Measurements from ENCODE around the gene DIP2C. TPM values are rescaled to one million over a fixed set of nuclear protein-coding genes. Genes with fewer than 3 reads are reported as not detected.
"Not testable (repeated sequence)": the region's sequence is repeated elsewhere in the genome, so short reads cannot be mapped to it uniquely, and the experiment has no call there.

The DIP2C gene
- total and polyA plus RNA-seq, 2 donors from 2014 or later, result 6.2 to 22.6 TPM

DNA sequence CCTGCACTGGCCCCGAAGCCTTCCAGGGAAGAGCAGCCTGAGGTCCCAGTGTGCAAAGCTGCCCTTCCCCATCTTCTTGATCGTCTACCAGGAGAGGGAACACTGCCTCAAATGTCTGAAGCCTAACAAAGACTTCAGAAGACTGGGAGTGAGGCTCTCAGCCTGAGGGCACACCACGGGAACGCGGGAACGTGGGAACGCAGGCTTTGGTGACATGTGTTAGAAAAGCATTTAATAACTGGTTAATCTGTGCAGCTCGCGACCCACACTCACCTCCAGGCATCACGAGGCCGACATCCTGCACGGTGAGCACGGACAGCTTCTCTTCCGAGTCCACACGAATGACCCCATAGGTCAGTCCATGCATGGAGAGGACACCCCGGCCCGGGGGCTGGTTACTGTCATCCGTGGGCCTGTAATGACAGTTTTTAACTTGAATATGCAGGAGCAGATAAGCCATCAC, 320.2 kb downstream of the DIP2C start:
- intact Hi-C loops (cut with DNase I), result no loop called here

DNA sequence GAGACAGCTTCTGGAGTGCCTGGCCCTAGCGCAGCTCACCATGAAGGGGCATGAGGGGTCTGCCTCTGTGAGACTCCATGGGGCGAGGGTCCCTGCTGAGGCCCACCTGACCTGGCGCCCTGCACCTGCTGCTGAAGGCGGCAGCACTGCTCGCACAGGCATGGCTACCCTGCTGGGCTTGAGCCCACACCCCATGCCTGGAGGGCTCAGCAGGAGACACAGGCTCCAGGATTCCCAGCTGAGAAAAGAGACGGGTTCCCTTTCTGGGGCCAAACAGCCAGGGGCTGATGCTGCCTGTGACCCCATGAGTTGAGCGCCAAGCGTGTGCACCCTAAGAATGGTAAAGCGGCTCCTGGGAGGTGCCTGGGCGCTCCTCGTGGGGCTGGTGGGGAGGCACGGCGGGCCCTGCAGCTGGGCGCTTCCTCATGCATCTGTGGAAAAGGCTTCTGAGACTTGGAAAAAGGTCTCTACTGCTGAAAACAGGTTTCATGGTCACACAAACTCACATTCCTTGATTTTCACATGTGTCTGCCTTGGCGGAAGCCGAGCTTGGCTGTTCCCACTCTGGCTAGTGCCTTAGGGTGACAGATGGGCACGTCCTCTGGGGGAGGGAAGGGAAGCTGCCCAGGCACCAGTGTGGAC, 320.8 kb downstream of the DIP2C start:
- H3K4me3 ChIP-seq (ENCODE audit: low read length in 3 of 3), result no peak overlapping the region
- H3K27me3 ChIP-seq (ENCODE audit: control insufficient read depth, insufficient read depth, low read length), result no peaks in the 10 kb centered on the region
- DNase-seq (no peak), FAIRE-seq (no peak)
- H3K4me1 ChIP-seq (ENCODE audit: control insufficient read depth in 2 of 3, insufficient read depth in 2 of 3, low read depth in 1 of 3, low read length in 3 of 3), result peaks cover 0 to 1% (median 0%) of the 10 kb centered on the region in 3 donors
- no peak overlapping the region for H3K9ac ChIP-seq (ENCODE audit: low read length in 3 of 3)
- TF ChIP-seq, protein P1, sequence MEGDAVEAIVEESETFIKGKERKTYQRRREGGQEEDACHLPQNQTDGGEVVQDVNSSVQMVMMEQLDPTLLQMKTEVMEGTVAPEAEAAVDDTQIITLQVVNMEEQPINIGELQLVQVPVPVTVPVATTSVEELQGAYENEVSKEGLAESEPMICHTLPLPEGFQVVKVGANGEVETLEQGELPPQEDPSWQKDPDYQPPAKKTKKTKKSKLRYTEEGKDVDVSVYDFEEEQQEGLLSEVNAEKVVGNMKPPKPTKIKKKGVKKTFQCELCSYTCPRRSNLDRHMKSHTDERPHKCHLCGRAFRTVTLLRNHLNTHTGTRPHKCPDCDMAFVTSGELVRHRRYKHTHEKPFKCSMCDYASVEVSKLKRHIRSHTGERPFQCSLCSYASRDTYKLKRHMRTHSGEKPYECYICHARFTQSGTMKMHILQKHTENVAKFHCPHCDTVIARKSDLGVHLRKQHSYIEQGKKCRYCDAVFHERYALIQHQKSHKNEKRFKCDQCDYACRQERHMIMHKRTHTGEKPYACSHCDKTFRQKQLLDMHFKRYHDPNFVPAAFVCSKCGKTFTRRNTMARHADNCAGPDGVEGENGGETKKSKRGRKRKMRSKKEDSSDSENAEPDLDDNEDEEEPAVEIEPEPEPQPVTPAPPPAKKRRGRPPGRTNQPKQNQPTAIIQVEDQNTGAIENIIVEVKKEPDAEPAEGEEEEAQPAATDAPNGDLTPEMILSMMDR (IDR thresholded peaks at IDR 0.05; ENCODE audit: borderline replicate concordance, extremely low read depth, insufficient read depth), result no peak
- no peaks in the 10 kb centered on the region for H3K9me3 ChIP-seq (ENCODE audit: control insufficient read depth in 2 of 3, insufficient read depth in 1 of 3, low read length in 3 of 3)
- intact Hi-C loops (cut with DNase I), result no loop called here
- H3K27ac ChIP-seq (ENCODE audit: low read depth in 2 of 2, low read length in 2 of 2), result no peak overlapping the region
- H3K36me3 ChIP-seq (ENCODE audit: control insufficient read depth in 2 of 3, insufficient read depth in 3 of 3, low read length in 3 of 3), result peaks cover 0 to 23% (median 20%) of the 10 kb centered on the region in 3 donors

More for the DNA sequence above, 320.2 kb downstream of the DIP2C start:
- Histone ChIP-seq H3K4me1 (ENCODE audit: control insufficient read depth in 2 of 3, insufficient read depth in 2 of 3, low read depth in 1 of 3, low read length in 3 of 3) (peaks cover 0 to 7% (median under 1%) of the 10 kb centered on the region in 3 donors), H3K27me3 (ENCODE audit: control insufficient read depth, insufficient read depth, low read length) (no peaks in the 10 kb centered on the region), H3K9me3 (ENCODE audit: control insufficient read depth in 2 of 3, insufficient read depth in 1 of 3, low read length in 3 of 3) (no peaks in the 10 kb centered on the region), H3K9ac (ENCODE audit: low read length in 3 of 3) (no peak overlapping the region), H3K27ac (ENCODE audit: low read depth in 2 of 2, low read length in 2 of 2) (no peak overlapping the region), H3K4me3 (ENCODE audit: low read length in 3 of 3) (peak overlapping the region in 1 of 3 donors; percentile 9), H3K36me3 (ENCODE audit: control insufficient read depth in 2 of 3, insufficient read depth in 3 of 3, low read length in 3 of 3) (peaks cover 0 to 18% (median 18%) of the 10 kb centered on the region in 3 donors)
- no peak for DNase-seq
- TF ChIP-seq, protein P1 (IDR thresholded peaks at IDR 0.05; ENCODE audit: borderline replicate concordance, extremely low read depth, insufficient read depth), result no peak
- no peak for FAIRE-seq

DNA sequence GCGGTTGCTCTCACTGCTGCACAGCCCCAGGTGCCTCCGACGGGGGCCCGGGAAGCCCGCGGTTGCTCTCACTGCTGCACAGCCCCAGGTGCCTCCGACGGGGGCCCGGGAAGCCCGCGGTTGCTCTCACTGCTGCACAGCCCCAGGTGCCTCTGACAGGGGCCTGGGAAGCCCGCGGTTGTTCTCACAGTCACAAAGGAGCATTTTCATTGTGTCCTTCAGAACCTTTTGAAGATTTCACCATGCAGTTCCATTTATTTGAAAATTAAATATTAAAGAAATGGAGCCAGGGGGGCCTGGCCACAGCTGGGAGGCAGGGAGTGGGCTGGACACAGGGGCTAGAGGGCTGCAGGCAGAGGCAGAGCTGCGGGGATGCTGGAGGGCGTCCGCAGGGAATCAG, 321.4 kb downstream of the DIP2C start:
- FAIRE-seq; H3K9ac ChIP-seq (ENCODE audit: low read length in 3 of 3); DNase-seq; intact Hi-C loops (cut with DNase I); H3K4me3 ChIP-seq (ENCODE audit: low read length in 3 of 3); H3K27me3 ChIP-seq (ENCODE audit: control insufficient read depth, insufficient read depth, low read length); H3K4me1 ChIP-seq (ENCODE audit: control insufficient read depth in 2 of 3, insufficient read depth in 2 of 3, low read depth in 1 of 3, low read length in 3 of 3); H3K9me3 ChIP-seq (ENCODE audit: control insufficient read depth in 2 of 3, insufficient read depth in 1 of 3, low read length in 3 of 3); H3K27ac ChIP-seq (ENCODE audit: low read depth in 2 of 2, low read length in 2 of 2): not testable (repeated sequence)
- peaks cover 0 to 28% (median 22%) of the 10 kb centered on the region in 3 donors for H3K36me3 ChIP-seq (ENCODE audit: control insufficient read depth in 2 of 3, insufficient read depth in 3 of 3, low read length in 3 of 3)

DNA sequence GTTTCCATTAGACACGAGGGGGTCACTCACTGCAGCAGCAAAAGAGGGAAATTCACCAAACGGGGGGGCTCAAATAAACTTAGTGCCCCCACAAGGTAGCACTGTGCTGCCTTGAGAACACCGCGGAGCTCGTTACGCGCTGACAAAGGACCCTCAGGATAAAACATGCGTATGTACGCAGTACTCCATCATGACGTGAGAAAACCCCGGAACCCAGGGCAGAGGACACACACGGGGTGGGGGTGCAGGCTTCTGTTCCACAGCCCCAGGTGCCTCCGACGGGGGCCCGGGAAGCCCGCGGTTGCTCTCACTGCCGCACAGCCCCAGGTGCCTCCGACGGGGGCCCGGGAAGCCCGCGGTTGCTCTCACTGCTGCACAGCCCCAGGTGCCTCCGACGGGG, 321.8 kb downstream of the DIP2C start:
- Histone ChIP-seq H3K4me3 (ENCODE audit: low read length in 3 of 3) (no peak overlapping the region), H3K9me3 (ENCODE audit: control insufficient read depth in 2 of 3, insufficient read depth in 1 of 3, low read length in 3 of 3) (no peaks in the 10 kb centered on the region), H3K4me1 (ENCODE audit: control insufficient read depth in 2 of 3, insufficient read depth in 2 of 3, low read depth in 1 of 3, low read length in 3 of 3) (no peaks in the 10 kb centered on the region), H3K27ac (ENCODE audit: low read depth in 2 of 2, low read length in 2 of 2) (no peak overlapping the region), H3K36me3 (ENCODE audit: control insufficient read depth in 2 of 3, insufficient read depth in 3 of 3, low read length in 3 of 3) (peaks cover 4 to 33% (median 22%) of the 10 kb centered on the region in 3 donors), H3K27me3 (ENCODE audit: control insufficient read depth, insufficient read depth, low read length) (no peaks in the 10 kb centered on the region), H3K9ac (ENCODE audit: low read length in 3 of 3) (no peak overlapping the region)
- DNase-seq (no peak), FAIRE-seq (no peak)
- intact Hi-C loops (cut with DNase I), result no loop called here
- TF ChIP-seq, protein P1 (IDR thresholded peaks at IDR 0.05; ENCODE audit: borderline replicate concordance, extremely low read depth, insufficient read depth), result no peak

Data from kidney (tissue), 14 donors.